ENCODE results near the gene NPAS2.

DNA sequence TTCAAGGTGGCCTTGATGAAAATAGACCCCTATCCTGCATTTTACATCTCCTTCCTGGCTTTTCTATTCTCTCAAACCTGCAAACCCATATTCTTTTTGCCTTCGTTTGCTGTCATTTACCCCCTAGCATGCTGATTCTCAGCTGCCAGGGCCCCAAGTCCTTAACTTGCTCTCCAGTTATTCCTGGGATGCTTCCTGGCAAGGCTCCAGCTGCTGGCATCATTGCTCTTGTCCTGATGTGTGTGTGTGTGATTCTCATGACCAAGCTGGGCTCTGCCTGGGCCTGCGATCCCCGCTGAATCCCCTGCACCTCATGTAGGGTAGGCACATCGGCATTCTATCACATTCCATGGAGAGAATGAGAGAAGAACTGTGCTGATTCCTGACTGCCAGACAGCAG lies 11.9 kb downstream of the NPAS2 start:
- no peak for TF ChIP-seq POLR2AphosphoS5 (IDR thresholded peaks at IDR 0.05)
- TF ChIP-seq, protein P1, sequence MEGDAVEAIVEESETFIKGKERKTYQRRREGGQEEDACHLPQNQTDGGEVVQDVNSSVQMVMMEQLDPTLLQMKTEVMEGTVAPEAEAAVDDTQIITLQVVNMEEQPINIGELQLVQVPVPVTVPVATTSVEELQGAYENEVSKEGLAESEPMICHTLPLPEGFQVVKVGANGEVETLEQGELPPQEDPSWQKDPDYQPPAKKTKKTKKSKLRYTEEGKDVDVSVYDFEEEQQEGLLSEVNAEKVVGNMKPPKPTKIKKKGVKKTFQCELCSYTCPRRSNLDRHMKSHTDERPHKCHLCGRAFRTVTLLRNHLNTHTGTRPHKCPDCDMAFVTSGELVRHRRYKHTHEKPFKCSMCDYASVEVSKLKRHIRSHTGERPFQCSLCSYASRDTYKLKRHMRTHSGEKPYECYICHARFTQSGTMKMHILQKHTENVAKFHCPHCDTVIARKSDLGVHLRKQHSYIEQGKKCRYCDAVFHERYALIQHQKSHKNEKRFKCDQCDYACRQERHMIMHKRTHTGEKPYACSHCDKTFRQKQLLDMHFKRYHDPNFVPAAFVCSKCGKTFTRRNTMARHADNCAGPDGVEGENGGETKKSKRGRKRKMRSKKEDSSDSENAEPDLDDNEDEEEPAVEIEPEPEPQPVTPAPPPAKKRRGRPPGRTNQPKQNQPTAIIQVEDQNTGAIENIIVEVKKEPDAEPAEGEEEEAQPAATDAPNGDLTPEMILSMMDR (IDR thresholded peaks at IDR 0.05) = no peak
- TF ChIP-seq POLR2A (IDR thresholded peaks at IDR 0.05; ENCODE audit: low read depth) = no peak

Measured in esophagus muscularis mucosa (tissue), 3 donors.